NCI-H2107 treated with DMSO at 0.1 percent for 48 hours (cell line): ENCODE measurements around the gene UBL5.

Source experiments
- DNase-seq: peaks from one replicate; lab custom pipeline; 2025; ENCODE audit not compliant: unreplicated experiment; lab: John Stamatoyannopoulos, UW

Gene UBL5

GRCh38 chr19:9878511-9879196 is 50.9 kb downstream of the UBL5 start:
- DNase-seq, result no peak
